IMR-90 (cell line): ENCODE measurements around the gene ERGIC1.

Experiments used
- BHLHE40 ChIP-seq: fragments of 150-350 bp; IDR thresholded peaks from 2 replicates; pipeline ENCODE4 v1.6.1; 2016; ENCODE audit warnings: mild to moderate bottlenecking, low read depth, low read length
- CEBPB ChIP-seq: IDR thresholded peaks from 2 replicates; pipeline ENCODE4 v1.6.1; 2012; ENCODE audit warnings: low read depth, low read length, improper control_type of control experiment
- CHD1 ChIP-seq: IDR thresholded peaks from 2 replicates; pipeline ENCODE4 v1.6.1; 2012; ENCODE audit warnings: low read depth, low read length, improper control_type of control experiment
- CTCF ChIP-seq: conservative IDR thresholded peaks from 2 replicates; pipeline ENCODE4 v1.5.1; 2012; ENCODE audit warnings: mild to moderate bottlenecking, low read depth, low read length, improper control_type of control experiment
- FOS ChIP-seq: fragments of 150-350 bp; IDR thresholded peaks from 2 replicates; pipeline ENCODE4 v1.6.1; 2016; ENCODE audit warnings: low read depth, low read length
- MAZ ChIP-seq: IDR thresholded peaks from 2 replicates; pipeline ENCODE4 v1.6.1; 2012; ENCODE audit warnings: low read depth, mild to moderate bottlenecking, low read length, improper control_type of control experiment, moderate library complexity, borderline replicate concordance
- MXI1 ChIP-seq: IDR thresholded peaks from 2 replicates; pipeline ENCODE4 v1.6.1; 2012; ENCODE audit warnings: low read depth, mild to moderate bottlenecking, low read length, moderate library complexity, borderline replicate concordance
- POLR2A ChIP-seq: IDR thresholded peaks from 2 replicates; pipeline ENCODE4 v1.6.1; 2012; ENCODE audit warnings: mild to moderate bottlenecking, low read depth, low read length
- RAD21 ChIP-seq: IDR thresholded peaks from 2 replicates; pipeline ENCODE4 v1.6.1; 2012; ENCODE audit warnings: low read length, improper control_type of control experiment
- RCOR1 ChIP-seq: IDR thresholded peaks from 2 replicates; pipeline ENCODE4 v1.6.1; 2012; ENCODE audit warnings: mild to moderate bottlenecking, low read length, improper control_type of control experiment; ENCODE audit not compliant: insufficient replicate concordance
- SMC3 ChIP-seq: fragments of 150-350 bp; IDR thresholded peaks from 2 replicates; pipeline ENCODE4 v1.6.1; 2016; ENCODE audit warnings: low read depth, mild to moderate bottlenecking, antibody characterized with exemption, low read length, moderate library complexity

DNA sequence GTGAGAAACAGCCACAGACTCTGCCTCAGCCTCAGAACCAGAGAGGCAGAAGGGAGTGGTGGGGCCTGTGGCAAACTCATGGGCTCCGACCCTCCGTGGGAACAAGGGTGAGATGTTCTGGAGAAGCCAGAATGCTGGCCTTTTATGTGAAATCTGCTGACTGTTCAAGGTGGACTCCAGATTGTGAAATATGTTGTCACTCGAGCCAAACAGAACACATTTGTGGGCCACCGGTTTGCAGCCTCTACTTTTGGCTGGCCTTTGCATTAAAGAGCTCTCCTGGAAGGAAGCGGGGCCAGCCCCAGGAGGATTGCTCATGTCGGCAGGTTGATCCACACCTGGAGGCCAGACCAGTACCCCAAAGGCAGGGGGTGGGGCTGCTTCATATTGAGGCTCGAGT, 62.4 kb downstream of the ERGIC1 start:
- no peak for TF ChIP-seq CTCF
- TF ChIP-seq POLR2A, result no peak
- no peak for TF ChIP-seq RCOR1
- TF ChIP-seq CHD1, result no peak
- TF ChIP-seq MAZ, result no peak
- no peak for TF ChIP-seq RAD21
- no peak for TF ChIP-seq SMC3
- TF ChIP-seq FOS, result no peak
- TF ChIP-seq MXI1, result no peak
- TF ChIP-seq CEBPB, result peak; percentile 72
- no peak for TF ChIP-seq BHLHE40
